CD4-positive, alpha-beta T cell treated with Interferon gamma for 1 hour (primary cell): ENCODE measurements around the gene CACNG4.
"Not testable (repeated sequence)": the region's sequence is repeated elsewhere in the genome, so short reads cannot be mapped to it uniquely, and the experiment has no call there.

Source experiments
- DNase-seq: peaks from one replicate; pipeline ENCODE4 v3.0.0-alpha.2; 2020

CACNG4 gene

GRCh38 chr17:67018471-67019434 is 54.2 kb downstream of the CACNG4 start:
- DNase-seq, result no peak

- DNase-seq, result no peak
Observed at GRCh38 chr17:67019809-67020208, 55.3 kb downstream of the CACNG4 start.

- DNase-seq, result no peak
Observed at GRCh38 chr17:67020293-67020766, 55.8 kb downstream of the CACNG4 start.

GRCh38 chr17:67021196-67021595 is 56.7 kb downstream of the CACNG4 start:
- DNase-seq, result no peak

GRCh38 chr17:67021743-67022450 is 57.4 kb downstream of the CACNG4 start:
- DNase-seq, result no peak

GRCh38 chr17:67022451-67022810 is 57.9 kb downstream of the CACNG4 start:
- DNase-seq, result no peak

GRCh38 chr17:67024736-67025135 is 60.2 kb downstream of the CACNG4 start:
- no peak for DNase-seq

- DNase-seq, result no peak
Observed at GRCh38 chr17:67025216-67025792, 60.8 kb downstream of the CACNG4 start.

GRCh38 chr17:67026341-67026740 is 61.8 kb downstream of the CACNG4 start:
- no peak for DNase-seq

GRCh38 chr17:67027031-67027628 is 62.6 kb downstream of the CACNG4 start:
- DNase-seq, result no peak

GRCh38 chr17:67030641-67031040 is 66.1 kb downstream of the CACNG4 start:
- DNase-seq, result no peak

- no peak for DNase-seq
Observed at GRCh38 chr17:67032382-67032781, 67.9 kb downstream of the CACNG4 start.

- no peak for DNase-seq
Observed at GRCh38 chr17:67032985-67033384, 68.5 kb downstream of the CACNG4 start.

- no peak for DNase-seq
Observed at GRCh38 chr17:67033613-67034012, 69.1 kb downstream of the CACNG4 start.

GRCh38 chr17:67035131-67036083 is 70.9 kb downstream of the CACNG4 start:
- DNase-seq, result no peak

GRCh38 chr17:67038861-67039365 is 74.4 kb downstream of the CACNG4 start:
- DNase-seq, result no peak

- DNase-seq, result no peak
Observed at GRCh38 chr17:67040652-67041051, 76.1 kb downstream of the CACNG4 start.

GRCh38 chr17:67041119-67041518 is 76.6 kb downstream of the CACNG4 start:
- not testable (repeated sequence) for DNase-seq

- no peak for DNase-seq
Observed at GRCh38 chr17:67041531-67041930, 77.0 kb downstream of the CACNG4 start.

- no peak for DNase-seq
Observed at GRCh38 chr17:67041941-67042899, 77.7 kb downstream of the CACNG4 start.
